Spleen (tissue), 7 donors: ENCODE data around the gene FRMD4B.

Experiments used
- POLR2A ChIP-seq, 3 donors: fragments of 450-650 bp; IDR thresholded peaks; one replicate each; pipeline ENCODE4 v1.5.1; 2017; ENCODE audit warnings: antibody characterized with exemption in 3 of 3, mild to moderate bottlenecking in 1 of 3
- TF ChIP-seq, protein P1 (sequence below), 11 experiments: fragments of 200-600 bp in 7 of 11; fragments of 450-650 bp in 4 of 11; sonication (generic) in 4 of 11; IDR thresholded peaks in 8 of 11; conservative IDR thresholded peaks in 3 of 11; 1 replicate in 7 of 11; 2 replicates in 4 of 11; pipeline versions ENCODE4 v1.4.0 to v1.8.0; 2016 to 2021; ENCODE audit warnings: antibody characterized with exemption in 11 of 11, inconsistent platforms in 4 of 11, mild to moderate bottlenecking in 1 of 11
- donor health status: DM: no; HTN: no; CAD: no; lungs with moderate emphysema.
- donor health status: DM: no; HTN: no; CAD: no.
- donor health status: DM: no; HTN: no; CAD: no.

DNA sequence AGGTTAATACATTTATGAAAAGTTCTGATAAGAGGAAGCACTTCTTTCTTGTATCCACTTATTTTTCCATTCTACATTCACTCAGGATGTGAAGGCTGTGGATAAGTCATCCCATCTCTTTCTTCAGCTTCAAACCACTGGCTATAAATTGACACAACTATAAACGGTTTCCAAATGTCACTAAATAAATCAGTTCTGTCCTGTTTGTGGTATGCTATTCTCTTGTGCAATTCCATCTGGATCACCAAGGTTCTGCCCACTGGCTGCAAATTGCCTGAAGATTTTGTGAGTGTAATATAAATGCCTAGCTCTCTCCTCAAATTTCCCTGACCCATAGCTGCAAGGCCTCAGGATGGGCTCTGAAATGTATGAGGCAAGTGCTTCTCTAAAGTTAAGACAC is 256.4 kb downstream of the FRMD4B start:
- TF ChIP-seq, protein P1, sequence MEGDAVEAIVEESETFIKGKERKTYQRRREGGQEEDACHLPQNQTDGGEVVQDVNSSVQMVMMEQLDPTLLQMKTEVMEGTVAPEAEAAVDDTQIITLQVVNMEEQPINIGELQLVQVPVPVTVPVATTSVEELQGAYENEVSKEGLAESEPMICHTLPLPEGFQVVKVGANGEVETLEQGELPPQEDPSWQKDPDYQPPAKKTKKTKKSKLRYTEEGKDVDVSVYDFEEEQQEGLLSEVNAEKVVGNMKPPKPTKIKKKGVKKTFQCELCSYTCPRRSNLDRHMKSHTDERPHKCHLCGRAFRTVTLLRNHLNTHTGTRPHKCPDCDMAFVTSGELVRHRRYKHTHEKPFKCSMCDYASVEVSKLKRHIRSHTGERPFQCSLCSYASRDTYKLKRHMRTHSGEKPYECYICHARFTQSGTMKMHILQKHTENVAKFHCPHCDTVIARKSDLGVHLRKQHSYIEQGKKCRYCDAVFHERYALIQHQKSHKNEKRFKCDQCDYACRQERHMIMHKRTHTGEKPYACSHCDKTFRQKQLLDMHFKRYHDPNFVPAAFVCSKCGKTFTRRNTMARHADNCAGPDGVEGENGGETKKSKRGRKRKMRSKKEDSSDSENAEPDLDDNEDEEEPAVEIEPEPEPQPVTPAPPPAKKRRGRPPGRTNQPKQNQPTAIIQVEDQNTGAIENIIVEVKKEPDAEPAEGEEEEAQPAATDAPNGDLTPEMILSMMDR (IDR thresholded peaks at IDR 0.05 in 8 of 11, conservative IDR thresholded peaks at IDR 0.05 in 3 of 11), result no peak
- TF ChIP-seq POLR2A (IDR thresholded peaks at IDR 0.05), result no peak
